HG03354 (cell line): ENCODE data around the gene CWC27.

Source experiments
- ATAC-seq: cut with Tn5 transposase; IDR thresholded peaks from one replicate; pipeline ENCODE4 v1.9.1; 2021; ENCODE audit warnings: mild to moderate bottlenecking; ENCODE audit not compliant: unreplicated experiment, poor library complexity, severe bottlenecking

The CWC27 gene

GRCh38 chr5:65021527-65022226, 252.9 kb downstream of the CWC27 start:
- ATAC-seq, result peak; percentile 58

- no peak for ATAC-seq
These were observed 254.2 kb downstream of the CWC27 start for GRCh38 chr5:65022932-65023331.

GRCh38 chr5:65024681-65025080, 256.0 kb downstream of the CWC27 start:
- ATAC-seq, result no peak

- ATAC-seq, result peak; percentile 65
These were observed 258.3 kb downstream of the CWC27 start for GRCh38 chr5:65026816-65027548.

- ATAC-seq, result no peak
These were observed 260.4 kb downstream of the CWC27 start for GRCh38 chr5:65029178-65029577.

- no peak for ATAC-seq
These were observed 261.3 kb downstream of the CWC27 start for GRCh38 chr5:65030056-65030455.

GRCh38 chr5:65032250-65032649, 263.5 kb downstream of the CWC27 start:
- ATAC-seq, result no peak

GRCh38 chr5:65034029-65034812, 265.5 kb downstream of the CWC27 start:
- ATAC-seq, result peak; percentile 25

- ATAC-seq, result peak; percentile 24
These were observed 266.1 kb downstream of the CWC27 start for GRCh38 chr5:65034813-65035209.

- peak; percentile 88 for ATAC-seq
These were observed 266.8 kb downstream of the CWC27 start for GRCh38 chr5:65035211-65036206.

- ATAC-seq, result no peak
These were observed 269.4 kb downstream of the CWC27 start for GRCh38 chr5:65037831-65038815.

- no peak for ATAC-seq
These were observed 272.8 kb downstream of the CWC27 start for GRCh38 chr5:65041296-65042158.

GRCh38 chr5:65043843-65044359, 275.2 kb downstream of the CWC27 start:
- ATAC-seq, result peak; percentile 55

- no peak for ATAC-seq
These were observed 278.5 kb downstream of the CWC27 start for GRCh38 chr5:65047225-65047624.

GRCh38 chr5:65047948-65048690, 279.4 kb downstream of the CWC27 start:
- ATAC-seq, result peak; percentile 59

GRCh38 chr5:65050140-65050539, 281.4 kb downstream of the CWC27 start:
- ATAC-seq, result peak; percentile 30
